ENCODE results near the gene XKR8.
A peak's percentile ranks its signal among the peaks of the same experiment; 100 is the strongest.

The XKR8 gene

DNA sequence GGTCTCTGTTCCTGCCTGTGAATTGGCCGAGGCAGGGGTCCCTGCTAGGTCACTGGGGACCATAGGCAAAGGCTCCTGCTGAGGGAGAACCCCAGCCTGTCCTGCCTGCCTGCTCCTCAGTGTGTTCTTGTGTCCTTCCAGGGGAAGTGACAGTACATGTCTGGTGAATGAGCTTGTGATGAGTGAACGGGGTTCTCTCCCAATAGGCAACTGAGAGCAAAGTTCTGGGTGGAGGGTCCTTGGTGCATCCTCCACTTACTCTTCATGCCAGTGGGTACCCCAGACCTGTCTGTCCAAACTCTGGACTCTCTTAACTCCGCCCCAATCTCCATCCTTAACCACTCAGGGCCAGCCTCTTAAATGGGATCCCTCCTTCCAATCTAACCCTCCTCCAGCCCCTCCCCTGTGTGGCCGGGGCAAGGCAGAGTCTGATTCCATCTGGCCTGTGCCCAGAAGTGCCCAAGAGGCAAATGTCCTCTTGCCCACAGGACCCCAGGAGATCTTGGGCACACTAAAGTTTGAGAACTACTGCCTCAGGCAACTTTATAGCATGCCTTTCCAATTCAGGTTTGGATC lies 2.0 kb downstream of the XKR8 start:
- no peak for TF ChIP-seq CTCF (IDR thresholded peaks at IDR 0.05; ENCODE audit: low read depth, low read length)
- no peak overlapping the region for H3K4me3 ChIP-seq (replicated peaks in 1 of 2; ENCODE audit: low read depth in 2 of 2, low read length in 2 of 2)

GRCh38 chr1:27963393-27963792 lies 3.6 kb downstream of the XKR8 start:
- no peak overlapping the region for H3K4me3 ChIP-seq (replicated peaks in 1 of 2; ENCODE audit: low read depth in 2 of 2, low read length in 2 of 2)
- no peak for TF ChIP-seq CTCF (IDR thresholded peaks at IDR 0.05; ENCODE audit: low read depth, low read length)
- no peak for DNase-seq (ENCODE audit: low read depth in 2 of 2)

More for the DNA sequence above, 2.0 kb downstream of the XKR8 start:
- DNase-seq (ENCODE audit: low read depth in 2 of 2) = peak in 1 of 2 donors; percentile 21

GRCh38 chr1:27966402-27967105 lies 6.8 kb downstream of the XKR8 start:
- H3K4me3 ChIP-seq (replicated peaks in 1 of 2; ENCODE audit: low read depth in 2 of 2, low read length in 2 of 2) = no peak overlapping the region
- no peak for TF ChIP-seq CTCF (IDR thresholded peaks at IDR 0.05; ENCODE audit: low read depth, low read length)
- DNase-seq (ENCODE audit: low read depth in 2 of 2) = no peak

GRCh38 chr1:27967106-27967883 lies 7.5 kb downstream of the XKR8 start:
- no peak for DNase-seq (ENCODE audit: low read depth in 2 of 2)
- no peak for TF ChIP-seq CTCF (IDR thresholded peaks at IDR 0.05; ENCODE audit: low read depth, low read length)
- H3K4me3 ChIP-seq (replicated peaks in 1 of 2; ENCODE audit: low read depth in 2 of 2, low read length in 2 of 2) = no peak overlapping the region

GRCh38 chr1:27967884-27968466 lies 8.2 kb downstream of the XKR8 start:
- no peak overlapping the region for H3K4me3 ChIP-seq (replicated peaks in 1 of 2; ENCODE audit: low read depth in 2 of 2, low read length in 2 of 2)
- DNase-seq (ENCODE audit: low read depth in 2 of 2) = peak in 1 of 2 donors; percentile 12
- no peak for TF ChIP-seq CTCF (IDR thresholded peaks at IDR 0.05; ENCODE audit: low read depth, low read length)

DNA sequence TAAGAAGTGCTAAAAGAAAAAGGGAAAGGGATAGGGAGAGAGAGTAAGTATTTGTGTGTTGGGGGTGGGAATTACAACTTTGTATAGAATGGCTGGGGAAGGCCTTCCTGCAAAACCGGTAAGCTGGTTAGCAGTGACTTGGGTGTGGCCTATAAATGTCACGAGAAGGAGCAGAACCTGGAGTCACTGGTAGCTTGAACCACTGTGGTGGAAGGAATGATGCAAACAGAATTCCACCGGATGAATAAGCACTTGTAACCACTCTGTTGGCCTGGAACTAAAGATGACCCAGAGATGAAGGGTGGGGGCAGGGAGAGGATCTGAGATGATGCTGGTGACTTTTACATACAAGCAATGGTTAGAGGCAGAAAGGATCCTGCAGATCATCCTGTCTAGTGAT lies 8.9 kb downstream of the XKR8 start:
- H3K4me3 ChIP-seq (replicated peaks in 1 of 2; ENCODE audit: low read depth in 2 of 2, low read length in 2 of 2) = no peak overlapping the region
- no peak for TF ChIP-seq CTCF (IDR thresholded peaks at IDR 0.05; ENCODE audit: low read depth, low read length)
- DNase-seq (ENCODE audit: low read depth in 2 of 2) = peak; percentile 68 to 96
